ENCODE data around the gene NIN.
"Not testable (repeated sequence)": the region's sequence is repeated elsewhere in the genome, so short reads cannot be mapped to it uniquely, and the experiment has no call there.

NIN gene

GRCh38 chr14:50694260-50694659, 136.7 kb downstream of the NIN start:
- not testable (repeated sequence) for DNase-seq

- no peak for DNase-seq
Measured at GRCh38 chr14:50688875-50689274, 142.1 kb downstream of the NIN start.

- no peak for DNase-seq
Measured at GRCh38 chr14:50679674-50680073, 151.3 kb downstream of the NIN start.

- no peak for DNase-seq
Measured at GRCh38 chr14:50678163-50678562, 152.8 kb downstream of the NIN start.

- no peak for DNase-seq
Measured at GRCh38 chr14:50677527-50678063, 153.4 kb downstream of the NIN start.

- no peak for DNase-seq
Measured at GRCh38 chr14:50676814-50677516, 154.0 kb downstream of the NIN start.

- DNase-seq: no peak
Measured at GRCh38 chr14:50675597-50675996, 155.4 kb downstream of the NIN start.

- no peak for DNase-seq
Measured at GRCh38 chr14:50670866-50671256, 160.1 kb downstream of the NIN start.

GRCh38 chr14:50670196-50670865, 160.6 kb downstream of the NIN start:
- no peak for DNase-seq
